Measurements from ENCODE around the gene RSPH6A. TPM values are rescaled to one million over a fixed set of nuclear protein-coding genes. Genes with fewer than 3 reads are reported as not detected.
"Not testable (repeated sequence)": the region's sequence is repeated elsewhere in the genome, so short reads cannot be mapped to it uniquely, and the experiment has no call there.

Gene RSPH6A
- total RNA-seq, 1 donor from 2014 or later = under 0.01 TPM

DNA sequence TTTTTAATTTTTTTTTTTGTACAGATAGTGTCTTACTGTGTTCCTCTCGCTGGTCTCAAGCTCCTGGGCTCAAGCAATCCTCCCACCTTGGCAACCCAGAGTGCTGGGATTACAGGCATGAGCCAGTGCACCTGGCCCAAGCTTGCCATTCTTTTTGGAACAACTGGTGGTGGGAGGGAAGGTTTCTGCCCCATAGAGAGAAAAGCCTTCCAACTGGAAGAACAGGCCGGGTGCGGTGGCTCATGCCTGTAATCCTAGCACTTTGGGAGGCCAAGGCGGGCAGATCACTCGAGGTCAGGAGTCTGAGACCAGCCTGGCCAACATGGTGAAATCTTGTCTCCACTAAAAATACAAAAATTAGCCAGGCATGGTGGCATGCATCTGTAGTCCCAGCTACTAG, 15.6 kb downstream of the RSPH6A start:
- DNase-seq = not testable (repeated sequence)

GRCh38 chr19:45798995-45799517, 16.1 kb downstream of the RSPH6A start:
- DNase-seq = peak; percentile 78

DNA sequence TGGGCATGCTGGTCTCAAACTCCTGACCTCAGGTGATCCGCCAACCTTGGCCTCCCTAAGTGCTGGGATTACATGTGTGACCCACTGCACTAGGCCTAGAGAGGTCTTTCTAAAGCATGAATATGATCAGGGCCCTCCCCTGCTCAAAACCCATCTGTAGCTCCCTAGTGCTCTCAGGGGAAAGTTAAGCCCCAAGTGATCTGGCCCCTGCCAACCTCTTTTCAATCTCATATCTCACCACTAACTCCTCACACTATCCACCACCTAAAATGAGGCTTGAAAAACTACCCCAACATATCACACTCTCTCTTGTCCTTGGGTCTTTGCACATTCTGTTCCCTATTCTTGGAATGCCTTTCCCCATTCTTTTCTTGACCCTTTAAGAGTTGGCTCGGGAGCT, 20.5 kb downstream of the RSPH6A start:
- DNase-seq = no peak

DNA sequence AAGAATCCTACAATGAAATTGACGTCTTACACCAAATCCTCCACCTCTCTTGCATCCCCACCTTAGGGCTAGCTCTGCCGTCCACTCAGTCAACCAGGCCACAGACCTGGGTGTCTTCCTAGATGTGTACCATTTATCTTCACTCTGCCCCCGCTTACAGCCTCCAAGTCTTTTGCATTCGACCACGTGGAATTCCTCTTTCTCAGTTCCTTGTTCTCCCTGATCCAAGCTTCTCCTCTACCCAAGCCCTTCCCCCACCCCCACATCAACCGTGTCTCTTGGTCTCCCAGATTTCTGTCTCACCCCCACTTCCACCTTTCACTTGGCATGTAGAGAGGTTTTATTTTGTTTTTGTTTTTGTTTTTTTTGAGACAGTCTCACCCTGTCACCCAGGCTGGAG, 21.2 kb downstream of the RSPH6A start:
- no peak for DNase-seq

DNA sequence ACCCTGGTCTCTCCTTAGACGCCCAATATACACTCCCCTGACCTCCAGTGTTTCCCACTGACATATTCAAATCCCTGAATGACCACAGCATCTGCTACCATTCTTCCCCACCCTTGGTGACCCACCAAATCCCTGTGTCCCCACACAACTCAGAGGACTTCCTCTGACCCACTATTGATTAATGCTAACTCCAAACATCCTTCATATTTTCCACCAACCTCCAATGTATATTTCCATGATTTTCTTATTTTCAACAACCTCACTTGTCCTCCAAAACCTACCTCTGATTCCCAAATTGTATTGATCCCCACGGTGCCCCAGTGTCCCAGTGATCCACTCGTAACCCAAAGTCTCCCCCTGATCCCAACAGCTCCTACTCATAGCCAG, 21.9 kb downstream of the RSPH6A start:
- DNase-seq = no peak

DNA sequence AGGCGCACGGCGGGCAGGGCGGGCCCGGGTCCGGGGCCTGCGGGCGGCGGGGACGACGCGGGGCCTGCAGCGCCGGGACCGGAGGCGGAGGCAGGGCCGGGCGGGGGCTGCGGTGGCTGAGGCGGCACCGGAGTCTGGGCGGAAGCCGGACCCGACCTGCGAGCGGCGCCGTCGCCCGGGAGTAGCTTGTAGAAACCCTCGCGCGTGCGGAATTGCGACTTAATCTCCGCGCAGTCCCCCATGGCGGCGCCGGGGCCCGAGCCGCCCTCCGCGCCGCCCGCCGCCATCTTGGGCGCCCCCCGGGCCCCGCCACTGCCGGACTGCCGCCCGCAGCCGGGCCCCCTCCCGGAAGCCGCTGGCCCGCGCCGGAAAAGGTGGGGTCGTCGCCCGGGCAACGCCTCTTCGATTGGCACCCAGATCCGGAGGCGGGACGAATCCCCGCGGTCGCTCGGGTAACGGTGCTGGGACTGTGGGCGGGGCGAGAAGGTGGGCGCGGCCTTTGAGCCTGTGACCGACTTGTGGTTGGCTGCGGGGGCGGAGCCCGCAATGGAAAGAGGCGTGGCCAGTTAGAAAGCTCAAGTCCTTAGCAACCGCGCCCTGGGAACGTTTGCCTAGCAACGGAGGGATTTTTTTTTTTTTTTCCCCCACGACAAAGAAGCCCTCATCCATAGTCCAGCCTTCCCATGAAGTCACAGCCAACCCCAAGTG, 22.5 kb downstream of the RSPH6A start, which contains the start of gene DMWD:
TSS of gene DMWD (minus strand) at position 376 of the 708 bp plus-strand sequence. CDS start at position 287, 89 bp downstream.
- peak; percentile 99 for DNase-seq

DNA sequence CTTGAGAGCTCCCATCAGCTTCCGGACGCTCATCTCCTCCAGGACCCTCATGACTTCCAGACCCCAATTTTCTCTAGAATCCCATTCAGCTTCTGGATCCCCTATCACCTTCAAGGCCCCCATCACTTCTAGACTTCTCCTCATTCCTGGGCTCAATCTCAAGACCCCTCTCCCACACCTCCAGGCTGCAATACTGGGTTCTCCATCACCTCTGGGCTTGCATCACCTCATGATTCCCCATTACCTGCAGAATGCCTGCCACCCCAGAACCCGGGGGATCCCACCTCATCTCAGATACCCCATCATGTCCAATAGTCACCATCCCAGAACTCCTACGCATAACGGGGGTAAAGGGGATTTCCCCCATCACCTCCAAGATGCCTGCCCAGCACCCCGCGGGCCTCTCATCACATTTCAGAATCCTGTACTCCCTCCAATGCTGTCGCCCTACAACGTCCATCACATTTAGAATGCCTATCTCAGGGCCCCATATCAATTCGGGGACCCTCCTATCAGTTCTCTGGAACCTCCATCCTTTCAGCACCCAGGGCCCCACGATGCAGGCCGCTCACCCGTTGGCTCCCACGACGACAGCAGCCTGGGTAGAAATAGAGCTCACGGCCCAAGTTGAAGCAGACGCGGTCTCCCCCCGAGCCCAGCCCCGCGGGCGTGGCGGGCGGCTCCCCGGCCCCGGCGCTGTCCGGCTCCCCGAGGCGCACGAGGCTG, 23.2 kb downstream of the RSPH6A start:
- peak; percentile 39 for DNase-seq

DNA sequence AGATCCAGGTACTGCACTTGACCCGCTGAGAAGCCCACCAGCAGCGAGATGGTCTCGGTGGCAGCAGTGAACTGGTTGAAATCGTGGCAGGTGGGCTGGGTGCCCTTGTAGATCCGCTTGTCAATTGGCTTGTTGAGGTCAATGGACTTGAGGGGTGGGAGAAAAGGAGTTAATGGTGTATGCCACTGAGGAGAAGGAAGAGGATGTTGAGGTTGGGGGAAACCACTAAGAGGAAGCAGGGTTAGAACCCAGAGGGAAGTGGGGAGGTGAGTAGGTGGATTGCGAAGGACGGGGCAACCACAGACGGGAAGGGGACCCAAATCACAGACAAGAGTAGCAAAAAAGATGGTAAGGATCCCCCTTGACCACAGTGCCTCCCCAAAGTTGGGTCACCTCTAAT, 24.2 kb downstream of the RSPH6A start:
- DNase-seq = no peak

DNA sequence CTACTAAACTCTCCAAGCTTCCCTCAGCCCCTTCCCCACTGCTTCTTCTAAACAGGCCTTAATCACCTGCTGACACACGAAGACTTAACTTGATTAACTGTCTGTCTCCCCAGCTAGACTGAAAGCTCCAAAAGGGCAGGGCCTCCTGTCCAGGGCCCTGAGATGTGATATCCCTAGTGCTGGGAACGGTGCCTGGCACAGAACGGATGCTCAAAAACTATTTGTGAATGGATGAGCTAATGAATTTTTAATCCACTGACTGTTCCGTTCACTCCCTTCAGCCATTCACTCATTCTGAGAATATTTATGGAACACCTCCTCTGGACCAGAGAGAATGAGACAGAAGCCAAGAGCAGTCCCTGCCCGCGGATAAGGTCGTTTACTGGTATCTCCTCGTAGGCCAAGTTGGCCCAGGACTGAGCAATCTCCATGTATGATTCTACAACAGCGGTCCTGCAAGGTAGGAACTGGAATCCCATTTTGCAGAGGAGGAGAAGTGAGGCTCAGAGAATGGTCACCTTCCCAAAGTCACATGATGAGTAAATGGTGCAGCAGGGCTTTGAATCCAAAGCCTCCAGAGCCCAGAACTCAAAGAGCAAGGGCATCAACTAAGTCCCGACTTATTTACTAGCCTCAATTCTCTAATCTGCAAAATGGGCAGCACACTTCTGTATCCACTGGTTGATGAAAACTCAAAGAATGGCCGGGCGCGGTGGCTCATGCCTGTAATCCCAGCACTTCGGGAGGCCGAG, 25.9 kb downstream of the RSPH6A start:
- DNase-seq = no peak

DNA sequence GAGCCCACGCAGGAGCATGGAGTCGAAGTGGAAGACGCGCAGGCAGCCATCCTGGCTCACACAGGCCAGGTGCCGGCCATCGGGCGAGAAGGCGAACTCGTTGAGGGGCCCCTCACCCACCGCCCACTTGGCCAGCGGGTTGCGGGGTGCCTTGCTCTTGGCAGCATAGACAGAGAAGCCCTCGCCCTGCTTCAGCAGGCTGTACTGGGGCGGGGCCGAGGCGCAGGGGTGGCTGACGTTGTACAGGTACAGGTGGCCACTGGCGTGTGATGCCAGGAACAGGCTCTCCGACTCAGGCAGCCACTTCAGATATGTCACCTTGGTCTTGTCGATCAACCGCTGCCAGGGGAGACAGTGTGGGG, 28.6 kb downstream of the RSPH6A start:
- no peak for DNase-seq

- no peak for DNase-seq
Observed at GRCh38 chr19:45785781-45786532, 29.2 kb downstream of the RSPH6A start.

- no peak for DNase-seq
Observed at GRCh38 chr19:45785097-45785496, 30.0 kb downstream of the RSPH6A start.

DNA sequence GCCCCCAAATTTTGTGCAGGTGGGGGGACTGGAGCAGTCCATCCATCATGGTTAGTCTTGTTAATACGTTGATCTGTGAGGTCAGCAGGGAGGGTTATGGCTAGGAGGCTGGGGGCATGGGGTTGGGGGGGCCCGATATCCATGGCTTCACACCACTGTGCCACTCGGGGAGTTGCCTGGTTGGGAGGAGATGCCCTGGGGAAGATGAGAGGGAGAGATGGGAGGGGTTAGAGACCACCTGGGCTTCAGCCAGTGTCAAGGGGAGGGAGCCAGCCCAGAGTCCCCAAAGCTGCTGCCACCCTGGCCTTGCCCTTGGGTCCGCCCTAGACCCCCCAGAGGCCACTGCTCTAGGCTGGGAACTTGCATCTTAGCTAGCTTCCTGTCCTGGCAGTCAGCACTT, 31.0 kb downstream of the RSPH6A start:
- DNase-seq = no peak

- DNase-seq = no peak
Observed at GRCh38 chr19:45782820-45783785, 32.0 kb downstream of the RSPH6A start.

GRCh38 chr19:45782162-45782691, 32.9 kb downstream of the RSPH6A start, which contains the start of gene DMPK:
Gene DMPK, minus strand, starts transcription at chr19:45782490. Its CDS starts 138 bp downstream, at chr19:45782352.
- no peak for DNase-seq

DNA sequence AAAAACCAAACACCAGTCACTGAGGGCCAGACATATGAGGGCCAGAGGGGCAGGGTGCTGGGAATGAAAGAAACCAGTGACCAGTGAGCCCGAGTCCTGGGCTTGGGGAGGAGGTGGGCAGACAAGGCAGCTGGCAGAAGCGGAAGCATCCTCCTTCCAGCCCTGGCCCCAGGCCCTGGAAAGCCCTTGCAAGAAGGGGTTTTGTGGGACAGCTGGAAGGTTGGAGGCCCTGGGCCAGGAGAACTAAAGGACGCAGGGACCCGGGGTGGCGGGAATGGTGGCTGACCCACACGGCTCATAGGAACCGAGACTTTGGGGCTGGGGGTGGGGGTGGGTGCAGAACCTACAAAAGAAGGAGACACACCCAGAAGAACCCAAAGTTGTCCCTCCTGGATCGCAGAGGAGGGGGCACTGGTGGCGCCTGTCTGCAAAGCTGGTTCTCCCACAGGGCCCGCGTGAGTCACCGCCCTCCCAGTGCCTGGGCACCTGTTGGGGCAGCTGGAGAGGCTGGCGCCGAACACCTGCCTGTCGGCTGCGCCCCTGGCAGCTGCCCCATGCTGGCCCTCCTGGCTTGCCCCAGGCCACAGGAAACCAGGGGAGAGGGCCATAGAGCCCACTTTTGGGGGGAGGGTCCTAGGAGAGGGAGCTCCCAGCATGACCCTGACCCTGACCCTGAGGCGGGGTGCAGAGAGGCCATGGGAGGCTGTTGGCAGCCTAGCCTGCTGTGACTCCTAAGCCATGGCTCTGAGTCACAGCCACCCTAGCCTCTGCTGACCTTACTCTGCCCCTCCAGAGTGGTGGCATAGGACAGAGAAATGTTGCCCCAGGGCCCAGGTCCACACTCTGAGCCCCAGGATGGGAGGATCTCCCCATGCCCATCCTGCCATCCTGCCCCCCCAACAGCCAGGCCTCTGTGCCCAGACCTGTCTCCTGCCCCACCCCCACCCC, 33.6 kb downstream of the RSPH6A start:
- DNase-seq = no peak

- DNase-seq = no peak
Observed at GRCh38 chr19:45780448-45781213, 34.5 kb downstream of the RSPH6A start.

GRCh38 chr19:45780146-45780447, 35.0 kb downstream of the RSPH6A start:
- no peak for DNase-seq

Measured in dermis blood vessel endothelial cell (primary cell).